ENCODE measurements around the gene TEX29. TPM values are rescaled to one million over a fixed set of nuclear protein-coding genes. Genes with fewer than 3 reads are reported as not detected.

The TEX29 gene
- total RNA-seq, 1 experiment from 2014 or later, result not detected

- BruUV-seq (replicated peaks), result no TSS peak
Observed at GRCh38 chr13:111337206-111337605, 16.8 kb downstream of the TEX29 start.

GRCh38 chr13:111337741-111338140 is 17.3 kb downstream of the TEX29 start:
- Histone ChIP-seq H3K36me3 (ENCODE audit: control insufficient read depth, insufficient read depth, low read length) (no peaks in the 10 kb centered on the region), H3K27me3 (replicated peaks; ENCODE audit: control insufficient read depth, insufficient read depth, low read length) (no peaks in the 10 kb centered on the region), H3K4me3 (ENCODE audit: low read depth, low read length) (no peak overlapping the region), H3K4me1 (no peaks in the 10 kb centered on the region), H3K9me3 (0 out of 2 replicates have a peak, but pooled peaks cover 3% of the 10 kb centered on the region)
- CTCF ChIA-PET, result no interaction called here
- no peak overlapping the region for H3K27ac Mint-ChIP-seq (ENCODE audit: unreplicated experiment)
- H3K36me3 Mint-ChIP-seq (ENCODE audit: insufficient read depth, unreplicated experiment), result no peaks in the 10 kb centered on the region
- H3K9me3 Mint-ChIP-seq (ENCODE audit: unreplicated experiment), result no peaks in the 10 kb centered on the region
- intact Hi-C loops (cut with micrococcal nuclease; ENCODE audit: unreplicated experiment), result no loop called here
- peaks cover 11% of the 10 kb centered on the region for H3K27me3 Mint-ChIP-seq (ENCODE audit: insufficient read depth, unreplicated experiment)
- no TSS peak for BruUV-seq (replicated peaks)
- DNase-seq, result no peak
- H3K4me1 Mint-ChIP-seq (ENCODE audit: low read depth, unreplicated experiment), result no peaks in the 10 kb centered on the region
- POLR2A ChIA-PET, result no interaction called here
- H3K4me3 Mint-ChIP-seq (ENCODE audit: unreplicated experiment), result no peak overlapping the region
- TF ChIP-seq, protein P1, sequence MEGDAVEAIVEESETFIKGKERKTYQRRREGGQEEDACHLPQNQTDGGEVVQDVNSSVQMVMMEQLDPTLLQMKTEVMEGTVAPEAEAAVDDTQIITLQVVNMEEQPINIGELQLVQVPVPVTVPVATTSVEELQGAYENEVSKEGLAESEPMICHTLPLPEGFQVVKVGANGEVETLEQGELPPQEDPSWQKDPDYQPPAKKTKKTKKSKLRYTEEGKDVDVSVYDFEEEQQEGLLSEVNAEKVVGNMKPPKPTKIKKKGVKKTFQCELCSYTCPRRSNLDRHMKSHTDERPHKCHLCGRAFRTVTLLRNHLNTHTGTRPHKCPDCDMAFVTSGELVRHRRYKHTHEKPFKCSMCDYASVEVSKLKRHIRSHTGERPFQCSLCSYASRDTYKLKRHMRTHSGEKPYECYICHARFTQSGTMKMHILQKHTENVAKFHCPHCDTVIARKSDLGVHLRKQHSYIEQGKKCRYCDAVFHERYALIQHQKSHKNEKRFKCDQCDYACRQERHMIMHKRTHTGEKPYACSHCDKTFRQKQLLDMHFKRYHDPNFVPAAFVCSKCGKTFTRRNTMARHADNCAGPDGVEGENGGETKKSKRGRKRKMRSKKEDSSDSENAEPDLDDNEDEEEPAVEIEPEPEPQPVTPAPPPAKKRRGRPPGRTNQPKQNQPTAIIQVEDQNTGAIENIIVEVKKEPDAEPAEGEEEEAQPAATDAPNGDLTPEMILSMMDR (IDR thresholded peaks at IDR 0.05; ENCODE audit: insufficient read depth in 1 of 2, low read depth in 1 of 2, low read length in 1 of 2, severe bottlenecking in 1 of 2, unreplicated experiment in 1 of 2), result no peak

More at GRCh38 chr13:111337206-111337605, 16.8 kb downstream of the TEX29 start:
- Histone ChIP-seq H3K36me3 (ENCODE audit: control insufficient read depth, insufficient read depth, low read length) (no peaks in the 10 kb centered on the region), H3K4me3 (ENCODE audit: low read depth, low read length) (no peak overlapping the region), H3K4me1 (no peaks in the 10 kb centered on the region), H3K9me3 (0 out of 2 replicates have a peak, but pooled peaks cover 4% of the 10 kb centered on the region), H3K27me3 (replicated peaks; ENCODE audit: control insufficient read depth, insufficient read depth, low read length) (no peaks in the 10 kb centered on the region)
- Mint-ChIP-seq H3K36me3 (ENCODE audit: insufficient read depth, unreplicated experiment) (no peaks in the 10 kb centered on the region), H3K27ac (ENCODE audit: unreplicated experiment) (no peak overlapping the region), H3K9me3 (ENCODE audit: unreplicated experiment) (no peaks in the 10 kb centered on the region), H3K4me1 (ENCODE audit: low read depth, unreplicated experiment) (no peaks in the 10 kb centered on the region), H3K4me3 (ENCODE audit: unreplicated experiment) (no peak overlapping the region), H3K27me3 (ENCODE audit: insufficient read depth, unreplicated experiment) (peaks cover 11% of the 10 kb centered on the region)
- ChIA-PET CTCF (no interaction called here), POLR2A (no interaction called here)
- intact Hi-C loops (cut with micrococcal nuclease; ENCODE audit: unreplicated experiment), result no loop called here
- TF ChIP-seq, protein P1 (IDR thresholded peaks at IDR 0.05; ENCODE audit: insufficient read depth in 1 of 2, low read depth in 1 of 2, low read length in 1 of 2, severe bottlenecking in 1 of 2, unreplicated experiment in 1 of 2), result no peak
- DNase-seq, result no peak

DNA sequence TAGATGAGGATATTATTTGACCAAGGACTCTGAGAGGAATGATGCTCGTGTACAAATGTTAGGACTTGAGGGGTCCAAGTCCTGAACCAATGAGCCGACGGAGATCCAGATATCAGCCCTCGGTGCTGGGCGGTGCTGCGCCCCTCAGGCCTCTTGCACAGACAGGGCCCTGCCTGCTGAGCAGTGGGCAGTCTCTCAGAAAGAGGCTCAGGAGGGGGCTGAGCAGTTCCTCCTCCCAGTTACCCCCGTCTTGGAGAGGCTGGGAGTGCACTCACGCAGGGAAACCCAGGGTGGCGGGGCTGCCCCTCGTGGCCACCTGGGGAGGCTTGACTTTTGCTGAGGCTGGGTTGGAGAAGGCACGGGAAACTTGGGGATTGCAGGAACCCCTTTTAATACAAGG is 18.4 kb downstream of the TEX29 start:
- ChIA-PET POLR2A (no interaction called here), CTCF (no interaction called here)
- no peaks in the 10 kb centered on the region for H3K4me1 ChIP-seq
- Mint-ChIP-seq H3K27ac (ENCODE audit: unreplicated experiment) (no peak overlapping the region), H3K4me3 (ENCODE audit: unreplicated experiment) (no peak overlapping the region), H3K9me3 (ENCODE audit: unreplicated experiment) (no peaks in the 10 kb centered on the region), H3K4me1 (ENCODE audit: low read depth, unreplicated experiment) (no peaks in the 10 kb centered on the region), H3K36me3 (ENCODE audit: insufficient read depth, unreplicated experiment) (no peaks in the 10 kb centered on the region), H3K27me3 (ENCODE audit: insufficient read depth, unreplicated experiment) (peaks cover 5% of the 10 kb centered on the region)
- TF ChIP-seq, protein P1 (IDR thresholded peaks at IDR 0.05; ENCODE audit: insufficient read depth in 1 of 2, low read depth in 1 of 2, low read length in 1 of 2, severe bottlenecking in 1 of 2, unreplicated experiment in 1 of 2), result no peak
- H3K27me3 ChIP-seq (replicated peaks; ENCODE audit: control insufficient read depth, insufficient read depth, low read length), result no peaks in the 10 kb centered on the region
- BruUV-seq (replicated peaks), result no TSS peak
- intact Hi-C loops (cut with micrococcal nuclease; ENCODE audit: unreplicated experiment), result no loop called here
- DNase-seq, result no peak
- no peaks in the 10 kb centered on the region for H3K36me3 ChIP-seq (ENCODE audit: control insufficient read depth, insufficient read depth, low read length)
- H3K9me3 ChIP-seq, result no peaks in the 10 kb centered on the region
- H3K4me3 ChIP-seq (ENCODE audit: low read depth, low read length), result no peak overlapping the region
